ENCODE data around the gene CTNS.

Gene CTNS

GRCh38 chr17:3656755-3657587 lies 20.4 kb downstream of the CTNS start:
- no peaks in the 10 kb centered on the region for H3K4me1 ChIP-seq
- no peaks in the 10 kb centered on the region for H3K9me3 ChIP-seq (ENCODE audit: control insufficient read depth, low read length)
- no peaks in the 10 kb centered on the region for H3K36me3 ChIP-seq (ENCODE audit: control insufficient read depth, insufficient read depth, low read length)
- H3K9ac ChIP-seq, result no peak overlapping the region
- H2AFZ ChIP-seq, result no peak overlapping the region
- no peak overlapping the region for H3K4me3 ChIP-seq (ENCODE audit: low read depth, low read length)
- H3K27me3 ChIP-seq (ENCODE audit: control insufficient read depth, insufficient read depth, low read length), result no peaks in the 10 kb centered on the region
- no peaks in the 10 kb centered on the region for H3K79me2 ChIP-seq
- H3K27ac ChIP-seq, result no peak overlapping the region
- no peak overlapping the region for H3K4me2 ChIP-seq (ENCODE audit: low read length)
- TF ChIP-seq CTCF (IDR thresholded peaks at IDR 0.05), result no peak

GRCh38 chr17:3657588-3657869 lies 21.0 kb downstream of the CTNS start:
- Histone ChIP-seq H3K36me3 (ENCODE audit: control insufficient read depth, insufficient read depth, low read length) (no peaks in the 10 kb centered on the region), H3K4me3 (ENCODE audit: low read depth, low read length) (no peak overlapping the region), H3K9me3 (ENCODE audit: control insufficient read depth, low read length) (no peaks in the 10 kb centered on the region), H3K27ac (no peak overlapping the region), H2AFZ (no peak overlapping the region), H3K79me2 (no peaks in the 10 kb centered on the region), H3K4me1 (no peaks in the 10 kb centered on the region), H3K27me3 (ENCODE audit: control insufficient read depth, insufficient read depth, low read length) (no peaks in the 10 kb centered on the region), H3K9ac (no peak overlapping the region), H3K4me2 (ENCODE audit: low read length) (no peak overlapping the region)
- TF ChIP-seq CTCF (IDR thresholded peaks at IDR 0.05), result no peak

GRCh38 chr17:3657874-3658783 lies 21.6 kb downstream of the CTNS start:
- Histone ChIP-seq H3K9me3 (ENCODE audit: control insufficient read depth, low read length) (no peaks in the 10 kb centered on the region), H2AFZ (no peak overlapping the region), H3K79me2 (no peaks in the 10 kb centered on the region), H3K27me3 (ENCODE audit: control insufficient read depth, insufficient read depth, low read length) (no peaks in the 10 kb centered on the region), H3K4me2 (ENCODE audit: low read length) (no peak overlapping the region), H3K4me3 (ENCODE audit: low read depth, low read length) (no peak overlapping the region), H3K9ac (no peak overlapping the region), H3K4me1 (no peaks in the 10 kb centered on the region), H3K27ac (no peak overlapping the region), H3K36me3 (ENCODE audit: control insufficient read depth, insufficient read depth, low read length) (no peaks in the 10 kb centered on the region)
- TF ChIP-seq CTCF (IDR thresholded peaks at IDR 0.05), result no peak

GRCh38 chr17:3658784-3659449 lies 22.4 kb downstream of the CTNS start:
- H3K27me3 ChIP-seq (ENCODE audit: control insufficient read depth, insufficient read depth, low read length), result no peaks in the 10 kb centered on the region
- H3K79me2 ChIP-seq, result no peaks in the 10 kb centered on the region
- H3K9ac ChIP-seq, result no peak overlapping the region
- TF ChIP-seq CTCF (IDR thresholded peaks at IDR 0.05), result no peak
- H3K9me3 ChIP-seq (ENCODE audit: control insufficient read depth, low read length), result no peaks in the 10 kb centered on the region
- H3K36me3 ChIP-seq (ENCODE audit: control insufficient read depth, insufficient read depth, low read length), result no peaks in the 10 kb centered on the region
- no peak overlapping the region for H3K27ac ChIP-seq
- H3K4me2 ChIP-seq (ENCODE audit: low read length), result no peak overlapping the region
- no peak overlapping the region for H2AFZ ChIP-seq
- H3K4me1 ChIP-seq, result no peaks in the 10 kb centered on the region
- H3K4me3 ChIP-seq (ENCODE audit: low read depth, low read length), result no peak overlapping the region

Measured in parathyroid adenoma (tissue), 2 donors.